T-helper 1 cell treated with Interleukin-12 subunit alpha and Interleukin-12 subunit beta and Interleukin-4 antibody, amounts not matched to agents 30 μg/mL and 1 μg/mL, for 36 hours (primary cell): Measurements from ENCODE around the gene NPLOC4.
"Not testable (repeated sequence)": the region's sequence is repeated elsewhere in the genome, so short reads cannot be mapped to it uniquely, and the experiment has no call there.

Experiments used
- H3K27ac Mint-ChIP-seq: one replicate; pipeline ENCODE4 v1.8.0; 2021; ENCODE audit warnings: mild to moderate bottlenecking, mixed read lengths
- H3K27me3 Mint-ChIP-seq: one replicate; pipeline ENCODE4 v1.8.0; 2021; ENCODE audit warnings: low read depth, mixed read lengths
- H3K36me3 Mint-ChIP-seq: one replicate; pipeline ENCODE4 v1.8.0; 2021; ENCODE audit warnings: low read depth, mixed read lengths
- H3K4me1 Mint-ChIP-seq: one replicate; pipeline ENCODE4 v1.8.0; 2021; ENCODE audit warnings: low read depth, mixed read lengths
- H3K4me3 Mint-ChIP-seq: one replicate; pipeline ENCODE4 v1.8.0; 2021; ENCODE audit warnings: mild to moderate bottlenecking, moderate library complexity, mixed read lengths
- H3K9me3 Mint-ChIP-seq: one replicate; pipeline ENCODE4 v1.8.0; 2021; ENCODE audit warnings: mixed read lengths

NPLOC4 gene

DNA sequence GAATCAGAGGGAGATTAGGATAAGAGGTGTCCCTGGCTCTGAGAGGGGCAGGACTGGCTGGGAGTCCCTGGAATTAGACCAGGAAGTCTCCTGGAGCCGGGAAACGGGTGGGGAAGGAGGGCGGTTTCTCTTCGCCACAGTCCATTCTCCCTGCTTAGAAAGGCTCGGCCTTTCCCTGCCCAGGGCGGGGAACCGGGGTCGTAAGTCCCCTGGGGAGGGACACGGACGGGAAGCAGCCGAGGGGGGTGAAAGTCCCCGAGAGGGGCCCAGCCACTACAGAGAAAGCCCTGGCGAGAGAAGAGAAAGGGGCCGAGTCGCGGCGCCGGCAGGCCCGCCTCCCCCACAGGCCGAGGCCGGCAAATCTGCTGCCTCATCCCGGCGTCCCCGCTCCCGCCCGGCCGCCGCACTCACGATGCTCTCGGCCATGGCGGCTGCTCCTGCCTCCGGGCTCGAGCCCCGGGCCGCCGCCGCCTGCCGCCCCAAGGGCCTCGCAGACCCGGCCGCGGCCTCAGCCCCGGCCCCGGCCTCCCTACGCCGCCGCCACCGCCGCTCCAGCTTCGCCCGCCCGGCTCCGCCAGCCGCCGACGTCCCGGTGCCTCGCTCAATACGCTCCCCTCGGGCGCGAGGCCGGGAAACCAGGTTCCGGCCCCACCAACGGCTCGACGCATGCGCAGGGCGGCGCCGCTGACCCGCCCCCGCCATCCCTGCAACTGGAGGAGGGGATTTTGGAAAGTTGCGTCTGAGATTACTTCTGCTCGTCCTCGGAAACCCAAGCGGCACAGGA is at the start of gene NPLOC4, which contains the start of gene TSPAN10:
Gene NPLOC4, minus strand, starts transcription at position 608 of the 784 bp plus-strand sequence. Its CDS starts 182 bp downstream, at position 426.
Gene TSPAN10, plus strand, starts transcription at position 692 of the 784 bp plus-strand sequence. CDS start 5,217 bp downstream, outside the sequence.
- Mint-ChIP-seq H3K27me3 (no peaks in the 10 kb centered on the region), H3K36me3 (peaks cover 8% of the 10 kb centered on the region), H3K4me1 (peaks cover 11% of the 10 kb centered on the region), H3K27ac (peak within 1 kb of the TSS; percentile 82), H3K4me3 (peak within 1 kb of the TSS; percentile 93), H3K9me3 (no peaks in the 10 kb centered on the region)

DNA sequence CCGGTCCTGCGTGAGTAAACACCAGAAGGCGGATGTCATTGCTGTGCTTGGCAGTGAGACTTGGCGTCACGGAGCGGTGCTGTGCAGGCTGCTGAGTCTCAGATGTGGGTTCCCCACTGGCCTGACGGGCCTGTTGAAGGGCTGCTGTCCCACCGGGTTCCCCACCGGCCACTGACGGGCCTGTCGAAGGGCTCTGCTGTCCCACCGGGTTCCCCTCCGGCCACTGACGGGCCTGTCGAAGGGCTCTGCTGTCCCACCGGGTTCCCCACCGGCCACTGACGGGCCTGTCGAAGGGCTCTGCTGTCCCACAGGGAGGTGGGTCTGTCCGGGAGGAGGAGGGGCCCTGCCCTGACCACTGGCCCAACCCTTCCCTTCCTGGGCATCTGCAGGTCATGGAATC is 49.7 kb upstream of the NPLOC4 start:
- H3K27ac Mint-ChIP-seq: no peak overlapping the region
- peaks cover 21% of the 10 kb centered on the region for H3K4me1 Mint-ChIP-seq
- H3K4me3 Mint-ChIP-seq: no peak overlapping the region
- no peaks in the 10 kb centered on the region for H3K27me3 Mint-ChIP-seq
- H3K36me3 Mint-ChIP-seq: peaks cover 34% of the 10 kb centered on the region
- no peaks in the 10 kb centered on the region for H3K9me3 Mint-ChIP-seq

DNA sequence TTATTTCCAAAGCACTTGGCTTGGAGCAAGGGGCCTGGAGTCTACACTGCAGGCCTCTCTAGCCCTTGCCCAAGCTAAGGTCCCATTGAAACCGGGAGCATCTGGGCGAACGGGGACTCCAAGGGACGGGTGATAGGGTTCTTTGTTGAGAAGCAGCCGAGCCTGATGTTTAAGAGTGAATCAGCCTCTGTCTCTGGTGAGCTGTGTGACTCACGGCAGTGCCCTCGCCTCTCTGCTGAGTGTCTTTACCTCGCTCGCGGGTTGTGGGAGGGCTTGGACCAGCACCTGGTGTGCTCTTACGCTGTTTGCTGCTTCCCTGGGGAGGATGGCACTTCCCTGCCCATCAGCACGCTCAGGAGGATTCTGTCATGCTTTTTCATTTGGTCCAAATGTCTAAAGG is 48.2 kb upstream of the NPLOC4 start:
- H3K4me1 Mint-ChIP-seq: peaks cover 21% of the 10 kb centered on the region
- no peak overlapping the region for H3K27ac Mint-ChIP-seq
- no peaks in the 10 kb centered on the region for H3K27me3 Mint-ChIP-seq
- peaks cover 34% of the 10 kb centered on the region for H3K36me3 Mint-ChIP-seq
- H3K9me3 Mint-ChIP-seq: no peaks in the 10 kb centered on the region
- peak overlapping the region; percentile 85 for H3K4me3 Mint-ChIP-seq

DNA sequence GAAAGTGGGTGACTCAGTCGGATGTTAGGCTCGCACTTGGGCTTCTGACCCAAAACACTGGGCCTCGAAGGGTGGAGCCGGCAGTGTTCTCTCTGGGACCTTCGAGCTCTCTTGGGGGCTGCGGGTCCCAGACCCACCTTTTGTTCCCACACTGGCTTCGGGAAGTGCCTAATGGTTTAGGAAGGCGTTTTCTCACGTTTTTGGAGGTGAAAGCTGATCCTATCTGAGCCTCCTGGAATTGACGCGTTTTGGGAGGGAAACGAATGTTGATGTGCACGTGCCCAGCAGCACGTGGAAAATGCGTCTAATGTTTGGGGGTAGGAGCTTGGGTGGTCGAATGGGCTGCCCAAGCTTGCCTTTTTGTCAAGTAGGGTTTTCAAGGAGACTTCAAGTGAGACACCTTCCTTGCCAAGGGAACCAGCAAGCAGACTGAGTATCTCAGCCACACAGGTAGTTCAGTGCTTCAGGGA is 47.6 kb upstream of the NPLOC4 start:
- Mint-ChIP-seq H3K9me3 (no peaks in the 10 kb centered on the region), H3K4me3 (peak overlapping the region; percentile 85), H3K27me3 (no peaks in the 10 kb centered on the region), H3K27ac (peak overlapping the region; percentile 70), H3K4me1 (peaks cover 21% of the 10 kb centered on the region), H3K36me3 (peaks cover 31% of the 10 kb centered on the region)

DNA sequence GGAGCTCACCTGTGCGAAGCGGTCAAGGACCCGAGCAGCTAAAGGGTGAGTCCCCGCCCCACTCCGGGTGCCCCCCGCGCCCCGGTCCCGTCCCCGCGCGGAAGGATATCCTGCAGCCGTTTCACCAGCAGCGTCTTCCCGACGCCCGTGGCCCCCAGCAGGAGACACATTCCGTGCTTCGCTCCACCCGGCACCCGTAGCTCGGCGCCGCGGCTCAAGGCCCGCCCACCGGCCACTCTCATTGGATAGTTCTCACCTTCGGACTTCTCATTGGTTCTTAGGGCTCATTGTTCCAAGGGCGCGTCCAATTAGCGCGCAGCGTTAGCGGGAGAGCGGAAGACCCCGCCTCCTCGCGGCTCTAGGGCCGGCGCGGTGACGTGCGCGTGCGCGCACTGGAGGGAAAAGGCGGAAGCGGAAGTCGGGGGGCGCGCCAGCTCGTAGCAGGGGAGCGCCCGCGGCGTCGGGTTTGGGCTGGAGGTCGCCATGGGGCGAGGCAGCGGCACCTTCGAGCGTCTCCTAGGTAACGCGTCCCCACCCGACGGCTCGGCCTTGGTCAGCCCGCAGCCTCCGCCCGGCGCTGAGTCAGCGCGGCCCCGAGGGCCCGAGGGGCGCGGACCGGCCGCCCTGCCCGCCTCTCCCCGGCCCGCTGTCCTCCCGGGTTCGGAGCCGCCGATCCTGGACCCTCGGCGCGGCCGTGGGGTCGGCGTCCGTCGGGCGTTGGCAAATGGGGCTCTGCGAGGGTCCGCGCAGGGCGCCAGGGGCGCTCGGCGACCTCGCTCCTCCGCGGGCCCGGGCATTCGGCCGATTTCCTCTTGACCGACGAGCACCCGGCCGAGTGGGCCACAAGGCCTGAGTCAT is 46.9 kb upstream of the NPLOC4 start, which contains the start of the genes ARL16 and HGS:
Gene ARL16, minus strand, starts transcription at position 214 of the 858 bp plus-strand sequence. Its CDS starts 44 bp downstream, at position 170.
Gene HGS, plus strand, starts transcription at position 428 of the 858 bp plus-strand sequence. Its CDS starts 56 bp downstream, at position 484.
- peaks cover 26% of the 10 kb centered on the region for H3K36me3 Mint-ChIP-seq
- peaks cover 21% of the 10 kb centered on the region for H3K4me1 Mint-ChIP-seq
- peak within 1 kb of the TSS; percentile 98 for H3K4me3 Mint-ChIP-seq
- H3K9me3 Mint-ChIP-seq: no peaks in the 10 kb centered on the region
- H3K27ac Mint-ChIP-seq: peak within 1 kb of the TSS; percentile 95
- no peaks in the 10 kb centered on the region for H3K27me3 Mint-ChIP-seq

DNA sequence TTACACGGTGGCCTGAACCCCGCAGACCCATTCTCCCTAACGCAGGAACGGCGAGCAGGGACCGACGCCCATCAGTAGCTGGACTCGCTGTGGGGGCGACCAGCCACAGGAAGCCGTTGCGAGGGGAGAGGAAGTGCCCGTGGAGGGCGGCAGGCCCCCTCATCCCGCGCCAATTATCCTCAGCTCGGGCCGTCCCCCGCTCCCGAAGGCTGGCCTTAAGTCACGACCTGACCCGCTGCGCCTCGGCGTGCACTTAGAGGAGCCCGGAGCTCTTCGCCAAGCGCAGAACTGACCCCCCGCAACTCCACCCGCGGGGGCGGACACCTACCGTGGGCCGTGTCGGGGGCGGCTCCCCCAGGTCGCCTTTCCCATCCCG is 46.3 kb upstream of the NPLOC4 start:
- Mint-ChIP-seq H3K27me3 (no peaks in the 10 kb centered on the region), H3K4me3 (peak overlapping the region; percentile 98), H3K4me1 (peaks cover 21% of the 10 kb centered on the region), H3K9me3 (no peaks in the 10 kb centered on the region), H3K27ac (peak overlapping the region; percentile 34), H3K36me3 (peaks cover 24% of the 10 kb centered on the region)

DNA sequence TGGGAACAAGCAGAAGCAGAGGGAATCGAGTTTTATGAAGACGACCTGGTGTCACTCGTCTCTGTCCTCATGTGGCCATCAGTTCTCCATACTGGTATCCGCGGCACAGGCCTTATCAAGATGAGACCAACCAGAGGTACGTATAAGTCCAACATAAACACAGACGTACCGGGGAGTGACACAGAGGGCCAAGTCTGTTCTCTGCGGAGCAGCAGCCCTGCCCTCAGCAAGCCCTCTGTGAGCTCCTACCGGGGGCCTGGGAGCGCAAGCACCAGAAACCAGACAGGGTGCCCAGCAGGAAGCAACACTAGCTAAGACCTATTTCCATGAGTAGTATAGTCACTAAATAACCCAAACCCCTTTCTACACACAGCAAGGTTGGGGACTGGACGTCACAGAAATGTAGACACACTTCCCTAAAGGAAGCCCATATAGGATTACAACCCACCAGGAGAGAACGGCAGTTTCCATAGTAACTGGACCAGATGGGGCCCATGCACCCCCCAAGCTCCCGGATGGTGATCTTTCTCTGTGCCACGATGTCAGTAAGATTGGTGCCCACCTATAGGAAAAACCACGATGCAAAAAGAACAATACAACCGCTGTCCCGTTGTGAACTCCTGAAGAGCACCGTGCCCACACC is 45.8 kb upstream of the NPLOC4 start:
- peaks cover 24% of the 10 kb centered on the region for H3K36me3 Mint-ChIP-seq
- no peaks in the 10 kb centered on the region for H3K27me3 Mint-ChIP-seq
- H3K4me3 Mint-ChIP-seq: peak overlapping the region; percentile 98
- no peaks in the 10 kb centered on the region for H3K9me3 Mint-ChIP-seq
- H3K27ac Mint-ChIP-seq: peak overlapping the region; percentile 34
- H3K4me1 Mint-ChIP-seq: peaks cover 21% of the 10 kb centered on the region

DNA sequence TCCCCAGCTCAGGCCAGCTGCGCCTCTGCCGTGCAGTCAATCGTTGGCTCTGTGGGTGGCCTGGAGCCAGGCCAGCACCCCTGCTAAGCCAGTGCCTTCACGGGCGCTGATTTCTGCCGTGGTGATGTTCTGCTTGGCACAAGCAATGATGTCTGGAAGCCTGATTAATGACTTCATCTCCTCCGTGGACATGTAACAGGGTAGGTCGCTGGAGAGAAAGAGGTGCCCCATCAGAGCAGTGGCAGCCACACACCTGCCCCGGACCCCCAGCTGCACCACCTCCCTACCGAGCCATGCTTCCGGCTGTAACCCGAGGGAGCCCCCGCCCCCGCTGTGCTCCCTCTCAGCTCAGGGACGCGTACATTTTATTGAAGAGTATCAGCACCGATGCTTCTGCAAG is 44.8 kb upstream of the NPLOC4 start:
- no peaks in the 10 kb centered on the region for H3K27me3 Mint-ChIP-seq
- H3K9me3 Mint-ChIP-seq: no peaks in the 10 kb centered on the region
- peak overlapping the region; percentile 7 for H3K4me3 Mint-ChIP-seq
- H3K36me3 Mint-ChIP-seq: peaks cover 15% of the 10 kb centered on the region
- H3K27ac Mint-ChIP-seq: no peak overlapping the region
- peaks cover 18% of the 10 kb centered on the region for H3K4me1 Mint-ChIP-seq

DNA sequence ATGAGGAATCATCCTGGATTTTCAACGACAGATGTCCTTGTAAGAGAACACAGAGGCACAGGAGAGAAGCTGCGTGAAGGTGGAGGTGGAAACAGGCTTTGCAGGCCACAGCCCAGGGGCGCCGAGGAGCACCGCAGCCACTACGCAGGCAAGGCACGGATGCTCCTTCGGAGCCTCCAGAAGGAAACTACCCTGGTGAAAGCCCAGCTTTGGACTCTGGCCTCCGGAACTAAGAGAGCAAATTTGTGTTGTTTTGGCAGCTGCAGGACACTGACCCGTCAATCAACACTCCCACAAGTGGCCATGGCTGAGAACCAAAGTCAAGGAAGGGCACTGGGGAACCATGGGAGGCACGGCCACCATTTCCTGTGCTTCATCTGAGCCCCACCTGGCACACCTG is 43.2 kb upstream of the NPLOC4 start:
- no peaks in the 10 kb centered on the region for H3K27me3 Mint-ChIP-seq

DNA sequence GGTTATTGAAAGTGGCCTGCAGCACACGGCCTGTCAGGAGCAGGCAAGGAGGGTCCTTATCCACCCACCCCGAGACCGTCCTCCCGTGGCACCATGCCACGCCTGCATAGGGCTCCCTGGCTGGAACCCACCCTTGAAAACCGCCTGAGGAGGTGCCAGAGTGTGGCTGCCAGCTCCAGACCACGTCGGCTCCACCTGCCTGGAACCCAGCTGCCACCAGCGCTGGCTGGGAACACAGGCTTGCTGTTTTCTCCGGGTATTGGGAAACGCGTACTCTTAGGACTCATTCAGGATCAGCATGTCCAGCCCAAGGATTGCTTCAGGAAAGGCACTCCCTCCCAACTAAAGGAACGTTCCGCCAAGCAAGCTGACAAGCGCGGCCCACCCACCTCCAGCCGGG is 40.0 kb upstream of the NPLOC4 start:
- Mint-ChIP-seq H3K4me1 (peaks cover 3% of the 10 kb centered on the region), H3K27me3 (no peaks in the 10 kb centered on the region), H3K4me3 (no peak overlapping the region), H3K9me3 (no peaks in the 10 kb centered on the region), H3K36me3 (peaks cover 2% of the 10 kb centered on the region), H3K27ac (no peak overlapping the region)

More for the DNA sequence above, 43.2 kb upstream of the NPLOC4 start:
- no peak overlapping the region for H3K27ac Mint-ChIP-seq
- H3K36me3 Mint-ChIP-seq: peaks cover 6% of the 10 kb centered on the region
- H3K4me3 Mint-ChIP-seq: no peak overlapping the region
- H3K9me3 Mint-ChIP-seq: no peaks in the 10 kb centered on the region
- H3K4me1 Mint-ChIP-seq: peaks cover 22% of the 10 kb centered on the region

DNA sequence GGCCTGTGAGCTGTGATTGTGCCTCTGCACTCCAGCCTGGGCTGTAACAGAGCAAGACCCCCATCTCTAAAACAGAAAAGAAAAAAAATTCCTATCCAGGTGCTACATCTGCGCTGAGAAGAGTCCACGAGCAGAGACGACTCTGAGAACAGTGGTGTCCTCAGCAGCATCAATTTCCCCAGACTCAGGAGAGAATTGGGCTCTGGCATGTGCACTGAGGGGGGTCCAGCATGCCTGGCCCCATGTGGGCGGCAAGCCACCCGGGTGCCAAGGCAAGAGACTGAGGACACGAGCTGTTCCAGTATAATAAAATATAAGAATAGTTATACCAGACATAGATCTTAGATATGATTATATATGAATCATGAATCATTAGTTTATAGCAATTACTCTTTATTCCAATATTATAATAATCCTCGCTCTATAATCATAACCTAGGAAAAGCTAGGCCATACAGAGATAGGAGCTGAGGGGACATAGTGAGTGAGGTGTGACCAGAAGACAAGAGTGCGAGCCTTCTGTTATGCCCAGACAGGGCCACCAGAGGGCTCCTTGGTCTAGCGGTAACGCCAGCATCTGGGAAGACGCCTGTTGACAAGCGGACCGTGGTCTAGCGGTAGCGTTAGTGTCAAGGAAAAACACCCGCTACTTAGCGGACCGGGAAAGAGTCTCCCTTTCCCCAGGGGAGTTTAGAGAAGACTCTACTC is 38.8 kb upstream of the NPLOC4 start:
- not testable (repeated sequence) for H3K4me3 Mint-ChIP-seq, H3K4me1 Mint-ChIP-seq, H3K9me3 Mint-ChIP-seq, H3K36me3 Mint-ChIP-seq, H3K27ac Mint-ChIP-seq, H3K27me3 Mint-ChIP-seq

DNA sequence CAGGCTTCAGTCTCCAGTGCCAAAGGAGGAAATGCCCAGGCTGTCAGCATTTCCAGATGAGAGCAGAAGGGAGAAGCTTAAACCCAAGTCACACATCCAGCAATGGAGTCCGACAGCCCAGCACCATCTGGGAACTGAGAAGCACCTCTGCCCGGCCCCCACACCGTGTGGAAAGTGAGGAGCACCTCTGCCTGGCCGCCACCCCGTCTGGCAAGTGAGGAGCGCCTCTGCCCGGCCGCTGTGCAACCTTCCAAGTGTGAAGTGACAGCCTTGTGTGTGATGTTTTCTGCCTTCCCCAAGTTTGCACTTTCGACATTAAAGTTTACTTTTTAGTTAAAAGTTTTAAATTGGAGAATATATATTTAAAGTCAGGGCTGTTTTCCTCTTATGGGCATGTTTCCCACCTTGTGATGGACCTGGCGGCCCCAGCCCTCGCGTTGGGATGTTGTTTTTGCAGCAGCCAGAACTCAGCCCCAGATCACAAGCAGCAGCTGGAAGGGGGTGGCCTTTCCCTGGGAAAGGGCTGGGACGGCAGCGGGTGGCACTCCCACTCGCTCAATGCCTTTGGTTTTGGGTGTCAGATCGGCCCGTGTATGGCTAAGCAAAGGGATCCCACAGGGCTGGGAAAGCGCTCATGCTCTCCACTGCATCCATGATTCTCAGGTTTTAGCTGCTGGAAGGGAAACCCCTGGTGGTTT is 36.8 kb upstream of the NPLOC4 start:
- Mint-ChIP-seq H3K4me3 (no peak overlapping the region), H3K4me1 (peaks cover 6% of the 10 kb centered on the region), H3K9me3 (no peaks in the 10 kb centered on the region)

DNA sequence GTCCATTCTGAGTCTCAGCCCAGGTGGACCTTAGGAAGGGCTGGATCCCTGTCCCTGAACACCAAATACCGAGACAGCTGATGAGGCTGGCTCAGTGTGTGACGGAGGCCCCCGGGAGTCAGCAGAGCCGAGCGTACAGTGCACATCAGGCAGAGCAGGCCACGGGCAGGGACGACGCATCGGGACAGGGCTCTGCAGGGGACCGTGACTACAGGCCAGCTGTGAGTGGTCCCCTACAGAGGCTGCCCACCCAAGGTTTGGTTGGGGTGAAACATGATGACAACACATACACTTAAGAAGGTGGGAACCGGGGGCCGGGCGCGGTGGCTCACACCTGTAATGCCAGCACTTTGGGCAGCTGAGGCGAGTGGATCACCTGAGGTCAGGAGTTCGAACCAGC is 36.0 kb upstream of the NPLOC4 start:
- Mint-ChIP-seq H3K27ac (no peak overlapping the region), H3K4me3 (no peak overlapping the region)

More for the DNA sequence above, 36.8 kb upstream of the NPLOC4 start:
- H3K36me3 Mint-ChIP-seq: peaks cover 11% of the 10 kb centered on the region
- H3K27me3 Mint-ChIP-seq: no peaks in the 10 kb centered on the region
- H3K27ac Mint-ChIP-seq: no peak overlapping the region

More for the DNA sequence above, 36.0 kb upstream of the NPLOC4 start:
- H3K27me3 Mint-ChIP-seq: no peaks in the 10 kb centered on the region
- peaks cover 15% of the 10 kb centered on the region for H3K36me3 Mint-ChIP-seq
- no peaks in the 10 kb centered on the region for H3K9me3 Mint-ChIP-seq
- peaks cover 10% of the 10 kb centered on the region for H3K4me1 Mint-ChIP-seq
